A549 (cell line): ENCODE data around the gene TAF6L. TPM values are rescaled to one million over a fixed set of nuclear protein-coding genes. Genes with fewer than 3 reads are reported as not detected.

Source experiments
- ATAC-seq, 2 experiments: fragments of 200-7000 bp in 1 of 2; fragments of >200 bp in 1 of 2; cut with Nextera tagmentation in 1 of 2; cut with Tn5 transposase in 1 of 2; 3 replicates each; pipeline versions ENCODE4 v1.8.0 to v1.9.1; 2018 to 2020; ENCODE audit warnings: mild to moderate bottlenecking in 1 of 2, moderate library complexity in 1 of 2
- CTCF ChIA-PET: fragments of 300-600 bp; sonication (Branson Sonifier 250); formaldehyde crosslinking; extraction: SDS; loops from one replicate; lab custom pipeline; 2021; ENCODE audit warnings: antibody characterized with exemption, inconsistent platforms; lab: Yijun Ruan, JAX
- POLR2A ChIA-PET: fragments of 350-600 bp; formaldehyde crosslinking; extraction: SDS; loops from one replicate; lab custom pipeline; 2021; ENCODE audit warnings: antibody characterized with exemption, inconsistent platforms; lab: Yijun Ruan, JAX
- DNase-seq, 2 experiments: peaks; one replicate each; pipeline versions ENCODE4 v3.0.0 to v3.0.0-alpha.2; 2011 to 2016; ENCODE audit warnings: low read depth in 1 of 2, low spot score in 1 of 2
- FAIRE-seq: peaks from 2 replicates; lab custom pipeline; 2011; peaks lifted over from hg19 to GRCh38; lab: Jason Lieb, UNC
- H3K27ac ChIP-seq, 2 experiments: fragments of >200 bp; sonication (Bioruptor Twin); formaldehyde crosslinking; 3 replicates each; pipeline ENCODE4 v1.5.1; 2016 to 2017
- H3K4me1 ChIP-seq: fragments of >200 bp; sonication (Bioruptor Twin); formaldehyde crosslinking; 3 replicates; pipeline ENCODE4 v1.6.1; 2016
- H3K4me2 ChIP-seq: fragments of >200 bp; sonication (Bioruptor Twin); formaldehyde crosslinking; 3 replicates; pipeline ENCODE4 v1.6.1; 2016
- H3K4me3 ChIP-seq: fragments of >200 bp; sonication (Bioruptor Twin); formaldehyde crosslinking; 3 replicates; pipeline ENCODE4 v1.5.1; 2016
- H3K9me3 ChIP-seq: fragments of >200 bp; sonication (Bioruptor Twin); formaldehyde crosslinking; 3 replicates; pipeline ENCODE4 v1.6.1; 2016
- ATOH8 ChIP-seq: fragments of 250-450 bp; sonication (Bioruptor Pico); IDR thresholded peaks from 2 replicates; pipeline ENCODE4 v1.5.0; 2020; ENCODE audit warnings: low read depth, mild to moderate bottlenecking, moderate library complexity
- BHLHE40 ChIP-seq: IDR thresholded peaks from 2 replicates; pipeline ENCODE4 v1.6.1; 2012; ENCODE audit warnings: low read depth, low read length, inconsistent platforms
- CBX8 ChIP-seq: fragments of 200-600 bp; sonication (generic); IDR thresholded peaks from 2 replicates; pipeline ENCODE4 v1.6.1; 2016
- EHMT2 ChIP-seq: fragments of 200-600 bp; sonication (generic); IDR thresholded peaks from 2 replicates; pipeline ENCODE4 v1.6.1; 2016; ENCODE audit warnings: antibody characterized with exemption, low read depth, mild to moderate bottlenecking, moderate library complexity
- FOSB ChIP-seq: fragments of 250-450 bp; sonication (Bioruptor Pico); IDR thresholded peaks from 2 replicates; pipeline ENCODE4 v1.5.0; 2020; ENCODE audit warnings: mild to moderate bottlenecking, moderate library complexity
- HDAC2 ChIP-seq: fragments of 200-600 bp; sonication (generic); IDR thresholded peaks from 2 replicates; pipeline ENCODE4 v1.6.1; 2016
- HMGXB4 ChIP-seq: fragments of 250-450 bp; sonication (Bioruptor Pico); IDR thresholded peaks from 2 replicates; pipeline ENCODE4 v1.5.0; 2021; ENCODE audit warnings: mild to moderate bottlenecking, moderate library complexity, borderline replicate concordance
- HOXB13 ChIP-seq: fragments of 250-450 bp; sonication (Bioruptor Pico); IDR thresholded peaks from 2 replicates; pipeline ENCODE4 v1.5.0; 2020; ENCODE audit warnings: low read depth, mild to moderate bottlenecking, moderate library complexity
- HOXB5 ChIP-seq: fragments of 250-450 bp; sonication (Bioruptor Pico); IDR thresholded peaks from 2 replicates; pipeline ENCODE4 v1.5.0; 2020; ENCODE audit warnings: mild to moderate bottlenecking, moderate library complexity
- JUN ChIP-seq, 2 experiments: fragments of >200 bp; sonication (Bioruptor Twin); formaldehyde crosslinking; IDR thresholded peaks; 2 replicates in 1 of 2; 3 replicates in 1 of 2; pipeline ENCODE4 v1.6.1; 2016 to 2017
- JUNB ChIP-seq: fragments of >200 bp; sonication (Bioruptor Twin); formaldehyde crosslinking; IDR thresholded peaks from 2 replicates; pipeline ENCODE4 v1.6.1; 2016
- NPAS2 ChIP-seq: fragments of 250-450 bp; sonication (Bioruptor Pico); IDR thresholded peaks from 2 replicates; pipeline ENCODE4 v1.8.0; 2022; ENCODE audit warnings: mild to moderate bottlenecking, moderate library complexity, borderline replicate concordance
- NR3C1 ChIP-seq: fragments of >200 bp; sonication (Bioruptor Twin); formaldehyde crosslinking; IDR thresholded peaks from 3 replicates; pipeline ENCODE4 v1.6.1; 2017
- PBX3 ChIP-seq: IDR thresholded peaks from 2 replicates; pipeline ENCODE4 v1.6.1; 2012
- POLR2A ChIP-seq: IDR thresholded peaks from 2 replicates; pipeline ENCODE4 v1.6.1; 2012; ENCODE audit warnings: mild to moderate bottlenecking, low read length
- RAD21 ChIP-seq, 2 experiments: fragments of >200 bp in 1 of 2; sonication (Bioruptor Twin) in 1 of 2; formaldehyde crosslinking in 1 of 2; IDR thresholded peaks in 1 of 2; conservative IDR thresholded peaks in 1 of 2; 2 replicates in 1 of 2; 3 replicates in 1 of 2; pipeline ENCODE4 v1.6.1; 2012 to 2018; ENCODE audit warnings: inconsistent platforms in 1 of 2
- REST ChIP-seq: fragments of 200-600 bp; sonication (generic); IDR thresholded peaks from 2 replicates; pipeline ENCODE4 v1.6.1; 2016; ENCODE audit warnings: antibody characterized with exemption, mild to moderate bottlenecking, moderate library complexity
- RNF2 ChIP-seq: fragments of 200-600 bp; sonication (generic); IDR thresholded peaks from 2 replicates; pipeline ENCODE4 v1.6.1; 2016; ENCODE audit warnings: low read depth, mild to moderate bottlenecking, antibody characterized with exemption, moderate library complexity, borderline replicate concordance
- SMC3 ChIP-seq: fragments of >200 bp; sonication (Bioruptor Twin); formaldehyde crosslinking; IDR thresholded peaks from 3 replicates; pipeline ENCODE4 v1.6.1; 2018; ENCODE audit warnings: inconsistent platforms
- SREBF2 ChIP-seq: fragments of 450-650 bp; IDR thresholded peaks from 2 replicates; pipeline ENCODE4 v1.6.1; 2014; ENCODE audit warnings: mild to moderate bottlenecking, moderate library complexity
- ZFP36 ChIP-seq: fragments of 450-650 bp; IDR thresholded peaks from 2 replicates; pipeline ENCODE4 v1.6.1; 2014; ENCODE audit warnings: borderline replicate concordance; ENCODE audit not compliant: partially characterized antibody
- ZNF302 ChIP-seq: fragments of 250-450 bp; sonication (Bioruptor Pico); IDR thresholded peaks from 2 replicates; pipeline ENCODE4 v1.9.0; 2021; ENCODE audit warnings: inconsistent platforms, mild to moderate bottlenecking, moderate library complexity
- WGBS: methylation state at CpG from one replicate; pipeline ENCODE4 v1.1.6; 2017; ENCODE audit errors: missing lambda C conversion rate; 5-methylcytosine and 5-hydroxymethylcytosine counted together
- polyA plus RNA-seq, 4 experiments: library from polyadenylated mRNA; depleted of rRNA in 3 of 4; stranded (reverse); fragments of >200 nt; fragmentation: RNase III in 1 of 4; extraction: RNeasy Plus Mini Kit Qiagen cat#74134 plus additional on column Dnase treatment in 1 of 4; gene quantifications; 2 replicates in 3 of 4; 3 replicates in 1 of 4; pipeline ENCODE4 v1.2.3, GENCODE V29; 2011 to 2017
- TF ChIP-seq, protein P1 (sequence below): fragments of >200 bp; sonication (Bioruptor Twin); formaldehyde crosslinking; IDR thresholded peaks from 3 replicates; pipeline ENCODE4 v1.5.1; 2016
- TF ChIP-seq, protein P2 (sequence below): IDR thresholded peaks from 2 replicates; pipeline ENCODE4 v1.6.1; 2012
- TF ChIP-seq, protein P3 (sequence below): IDR thresholded peaks from 2 replicates; pipeline ENCODE4 v1.6.1; 2012; ENCODE audit warnings: low read depth, borderline replicate concordance
- TF ChIP-seq, protein P4 (sequence below): fragments of >200 bp; sonication (Bioruptor Twin); formaldehyde crosslinking; IDR thresholded peaks from 3 replicates; pipeline ENCODE4 v1.6.1; 2016

Gene TAF6L
- polyA plus RNA-seq, 2 of the 4 experiments (the other 2 are of a cell fraction), result 14.0 to 22.7 TPM

DNA sequence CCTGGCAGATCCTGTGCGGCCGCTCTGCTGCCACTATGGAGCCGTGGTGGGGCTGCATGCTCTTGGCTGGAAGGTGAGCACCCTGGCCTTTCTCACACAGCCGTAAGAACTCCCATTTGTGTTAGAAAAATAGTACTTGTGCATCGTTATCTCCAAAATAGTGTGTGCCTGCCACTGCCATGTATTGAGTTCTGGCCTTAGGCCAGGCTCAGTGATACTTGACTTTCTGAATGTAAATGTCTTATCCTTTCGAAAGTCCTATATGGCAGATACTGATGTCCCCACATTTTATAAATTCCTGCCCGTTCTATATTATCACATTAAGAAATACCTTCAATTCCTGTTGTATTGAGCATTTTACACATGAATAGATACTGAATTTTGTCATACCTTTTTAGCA lies 11.6 kb downstream of the TAF6L start (continued):
- no peak for TF ChIP-seq REST
- no peak for TF ChIP-seq SREBF2
- TF ChIP-seq HOXB5 (CRISPR knock-in tag), result no peak
- TF ChIP-seq HDAC2, result no peak

- FAIRE-seq, result no peak
- Histone ChIP-seq H3K27ac (peak overlapping the region; percentile 89 to 96), H3K4me2 (peak overlapping the region; percentile 77), H3K4me3 (peak overlapping the region; percentile 78), H3K9me3 (no peaks in the 10 kb centered on the region), H3K4me1 (peaks cover 31% of the 10 kb centered on the region)
- peak; percentile 76 to 80 for ATAC-seq
- WGBS, result 8% methylated on average over 9 of the region's 51 CpGs
- ChIA-PET POLR2A (interaction anchor here (0.6 to 3.6 kb wide), 16 partner anchors 10 to 288 kb away, joined by 3 to 59 read pairs (median 5); partner anchors contain the start of genes C11orf98, CSKMT, HNRNPUL2 and NXF1), CTCF (interaction anchor here (0.5 to 8.3 kb wide), 53 partner anchors 10 to 402 kb away, joined by 3 to 211 read pairs (median 4); partner anchors contain the start of genes HNRNPUL2, LRRN4CL, NXF1 and POLR2G)
- peak; percentile 86 to 92 for DNase-seq
- TF ChIP-seq ZFP36 (no peak), NR3C1 (no peak), ZNF302 (CRISPR knock-in tag) (no peak), BHLHE40 (no peak), CBX8 (no peak), PBX3 (peak; percentile 59; the same call in 1 of the 2 replicates), NPAS2 (CRISPR knock-in tag) (no peak), SMC3 (peak; percentile 73), EHMT2 (no peak), JUNB (no peak), JUN (IDR thresholded peaks at IDR 0.05) (no peak), POLR2A (0 out of 2 replicates have a peak, but pooled peaks have one; percentile 15), RNF2 (no peak), FOSB (no peak), RAD21 (conservative IDR thresholded peaks at IDR 0.05 in 1 of 2, IDR thresholded peaks at IDR 0.05 in 1 of 2) (peak; percentile 45 to 47; a peak in 4 of 5 replicates), HOXB13 (CRISPR knock-in tag) (no peak), ATOH8 (CRISPR knock-in tag) (no peak), HMGXB4 (CRISPR knock-in tag) (peak; percentile 55; the same call in 1 of the 2 replicates)
- TF ChIP-seq, protein P1, sequence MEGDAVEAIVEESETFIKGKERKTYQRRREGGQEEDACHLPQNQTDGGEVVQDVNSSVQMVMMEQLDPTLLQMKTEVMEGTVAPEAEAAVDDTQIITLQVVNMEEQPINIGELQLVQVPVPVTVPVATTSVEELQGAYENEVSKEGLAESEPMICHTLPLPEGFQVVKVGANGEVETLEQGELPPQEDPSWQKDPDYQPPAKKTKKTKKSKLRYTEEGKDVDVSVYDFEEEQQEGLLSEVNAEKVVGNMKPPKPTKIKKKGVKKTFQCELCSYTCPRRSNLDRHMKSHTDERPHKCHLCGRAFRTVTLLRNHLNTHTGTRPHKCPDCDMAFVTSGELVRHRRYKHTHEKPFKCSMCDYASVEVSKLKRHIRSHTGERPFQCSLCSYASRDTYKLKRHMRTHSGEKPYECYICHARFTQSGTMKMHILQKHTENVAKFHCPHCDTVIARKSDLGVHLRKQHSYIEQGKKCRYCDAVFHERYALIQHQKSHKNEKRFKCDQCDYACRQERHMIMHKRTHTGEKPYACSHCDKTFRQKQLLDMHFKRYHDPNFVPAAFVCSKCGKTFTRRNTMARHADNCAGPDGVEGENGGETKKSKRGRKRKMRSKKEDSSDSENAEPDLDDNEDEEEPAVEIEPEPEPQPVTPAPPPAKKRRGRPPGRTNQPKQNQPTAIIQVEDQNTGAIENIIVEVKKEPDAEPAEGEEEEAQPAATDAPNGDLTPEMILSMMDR, result peak; percentile 93
- TF ChIP-seq, protein P2, sequence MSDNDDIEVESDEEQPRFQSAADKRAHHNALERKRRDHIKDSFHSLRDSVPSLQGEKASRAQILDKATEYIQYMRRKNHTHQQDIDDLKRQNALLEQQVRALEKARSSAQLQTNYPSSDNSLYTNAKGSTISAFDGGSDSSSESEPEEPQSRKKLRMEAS, result 0 out of 2 replicates have a peak, but pooled peaks have one; percentile 26
- TF ChIP-seq, protein P3, sequence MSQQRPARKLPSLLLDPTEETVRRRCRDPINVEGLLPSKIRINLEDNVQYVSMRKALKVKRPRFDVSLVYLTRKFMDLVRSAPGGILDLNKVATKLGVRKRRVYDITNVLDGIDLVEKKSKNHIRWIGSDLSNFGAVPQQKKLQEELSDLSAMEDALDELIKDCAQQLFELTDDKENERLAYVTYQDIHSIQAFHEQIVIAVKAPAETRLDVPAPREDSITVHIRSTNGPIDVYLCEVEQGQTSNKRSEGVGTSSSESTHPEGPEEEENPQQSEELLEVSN, result no peak
- TF ChIP-seq, protein P4, sequence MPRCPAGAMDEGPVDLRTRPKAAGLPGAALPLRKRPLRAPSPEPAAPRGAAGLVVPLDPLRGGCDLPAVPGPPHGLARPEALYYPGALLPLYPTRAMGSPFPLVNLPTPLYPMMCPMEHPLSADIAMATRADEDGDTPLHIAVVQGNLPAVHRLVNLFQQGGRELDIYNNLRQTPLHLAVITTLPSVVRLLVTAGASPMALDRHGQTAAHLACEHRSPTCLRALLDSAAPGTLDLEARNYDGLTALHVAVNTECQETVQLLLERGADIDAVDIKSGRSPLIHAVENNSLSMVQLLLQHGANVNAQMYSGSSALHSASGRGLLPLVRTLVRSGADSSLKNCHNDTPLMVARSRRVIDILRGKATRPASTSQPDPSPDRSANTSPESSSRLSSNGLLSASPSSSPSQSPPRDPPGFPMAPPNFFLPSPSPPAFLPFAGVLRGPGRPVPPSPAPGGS, result no peak
Measured at GRCh38 chr11:62786318-62787004, 15.3 kb downstream of the TAF6L start.
